Ascending aorta (tissue), 2 donors: Measurements from ENCODE around the gene WFS1. TPM values are rescaled to one million over a fixed set of nuclear protein-coding genes. Genes with fewer than 3 reads are reported as not detected.

ENCODE experiments used
- DNase-seq, 2 donors: peaks; one replicate each; pipeline ENCODE4 v3.0.0-alpha.2; 2019; ENCODE audit warnings: low spot score in 2 of 2
- H3K27ac ChIP-seq, 2 donors: fragments of 200-600 bp; sonication (generic); one replicate each; pipeline ENCODE4 v1.5.1; 2016 to 2017; ENCODE audit warnings: mild to moderate bottlenecking in 1 of 2
- H3K27me3 ChIP-seq: fragments of 200-600 bp; sonication (generic); one replicate; pipeline ENCODE4 v1.5.1; 2017
- H3K36me3 ChIP-seq, 2 donors: fragments of 200-600 bp; sonication (generic); one replicate each; pipeline ENCODE4 v1.5.1; 2016
- H3K4me1 ChIP-seq, 2 donors: fragments of 200-600 bp; sonication (generic); one replicate each; pipeline ENCODE4 v1.5.1; 2016 to 2017; ENCODE audit warnings: mild to moderate bottlenecking in 1 of 2
- H3K4me3 ChIP-seq, 2 donors: fragments of 200-600 bp; sonication (generic); one replicate each; pipeline ENCODE4 v1.5.1; 2016 to 2017; ENCODE audit warnings: mild to moderate bottlenecking in 1 of 2
- H3K9me3 ChIP-seq, 2 donors: fragments of 200-600 bp; sonication (generic); one replicate each; pipeline ENCODE4 v1.5.1; 2016
- intact Hi-C: fragments of 100-400 bp; cut with DNase I; formaldehyde crosslinking; loops from one replicate; pipeline ENCODE4 v1.15.1; 2023
- total RNA-seq: library from RNA; depleted of rRNA; stranded (reverse); fragments of >200 nt; gene quantifications from one replicate; pipeline ENCODE4 v1.1.0, GENCODE V29; 2016
- TF ChIP-seq, protein P1 (sequence below), 3 experiments: fragments of 200-600 bp in 2 of 3; fragments of 450-650 bp in 1 of 3; sonication (generic) in 2 of 3; IDR thresholded peaks; one replicate each; pipeline ENCODE4 v1.5.1; 2016 to 2019; ENCODE audit warnings: antibody characterized with exemption in 3 of 3, mild to moderate bottlenecking in 1 of 3, moderate library complexity in 1 of 3

Gene WFS1
- total RNA-seq, 1 donor from 2014 or later, result 166 TPM

DNA sequence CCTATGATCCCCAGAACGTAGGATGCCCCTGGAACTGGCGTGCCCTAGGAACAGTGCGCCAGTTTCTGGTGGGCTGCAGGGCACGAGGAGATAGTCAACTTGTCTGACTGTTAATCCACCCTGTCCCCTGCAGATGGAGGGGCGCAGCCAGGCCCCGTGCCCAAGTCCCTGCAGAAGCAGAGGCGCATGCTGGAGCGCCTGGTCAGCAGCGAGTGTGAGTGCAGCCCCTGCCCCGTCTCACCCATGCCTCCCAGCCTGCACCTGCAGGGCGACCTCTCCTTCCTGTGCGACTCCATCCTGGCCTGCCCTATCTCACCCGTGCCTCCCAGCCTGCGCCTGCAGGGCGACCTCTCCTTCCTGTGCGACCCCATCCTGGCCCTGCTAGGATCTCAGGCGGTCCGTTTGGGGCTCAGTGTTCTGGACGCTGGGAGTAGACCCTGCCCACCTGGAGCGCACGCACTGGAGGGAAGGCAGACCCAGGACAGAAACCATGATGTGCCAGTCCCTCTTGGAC, 22.2 kb downstream of the WFS1 start:
- peaks cover 79 to 99% of the 10 kb centered on the region in 2 donors for H3K36me3 ChIP-seq
- TF ChIP-seq, protein P1, sequence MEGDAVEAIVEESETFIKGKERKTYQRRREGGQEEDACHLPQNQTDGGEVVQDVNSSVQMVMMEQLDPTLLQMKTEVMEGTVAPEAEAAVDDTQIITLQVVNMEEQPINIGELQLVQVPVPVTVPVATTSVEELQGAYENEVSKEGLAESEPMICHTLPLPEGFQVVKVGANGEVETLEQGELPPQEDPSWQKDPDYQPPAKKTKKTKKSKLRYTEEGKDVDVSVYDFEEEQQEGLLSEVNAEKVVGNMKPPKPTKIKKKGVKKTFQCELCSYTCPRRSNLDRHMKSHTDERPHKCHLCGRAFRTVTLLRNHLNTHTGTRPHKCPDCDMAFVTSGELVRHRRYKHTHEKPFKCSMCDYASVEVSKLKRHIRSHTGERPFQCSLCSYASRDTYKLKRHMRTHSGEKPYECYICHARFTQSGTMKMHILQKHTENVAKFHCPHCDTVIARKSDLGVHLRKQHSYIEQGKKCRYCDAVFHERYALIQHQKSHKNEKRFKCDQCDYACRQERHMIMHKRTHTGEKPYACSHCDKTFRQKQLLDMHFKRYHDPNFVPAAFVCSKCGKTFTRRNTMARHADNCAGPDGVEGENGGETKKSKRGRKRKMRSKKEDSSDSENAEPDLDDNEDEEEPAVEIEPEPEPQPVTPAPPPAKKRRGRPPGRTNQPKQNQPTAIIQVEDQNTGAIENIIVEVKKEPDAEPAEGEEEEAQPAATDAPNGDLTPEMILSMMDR (IDR thresholded peaks at IDR 0.05), result no peak
- DNase-seq, result no peak
- no peaks in the 10 kb centered on the region for H3K9me3 ChIP-seq
- no peak overlapping the region for H3K27ac ChIP-seq
- intact Hi-C loops, result no loop called here
- no peak overlapping the region for H3K4me3 ChIP-seq
- no peaks in the 10 kb centered on the region for H3K4me1 ChIP-seq
- no peaks in the 10 kb centered on the region for H3K27me3 ChIP-seq

DNA sequence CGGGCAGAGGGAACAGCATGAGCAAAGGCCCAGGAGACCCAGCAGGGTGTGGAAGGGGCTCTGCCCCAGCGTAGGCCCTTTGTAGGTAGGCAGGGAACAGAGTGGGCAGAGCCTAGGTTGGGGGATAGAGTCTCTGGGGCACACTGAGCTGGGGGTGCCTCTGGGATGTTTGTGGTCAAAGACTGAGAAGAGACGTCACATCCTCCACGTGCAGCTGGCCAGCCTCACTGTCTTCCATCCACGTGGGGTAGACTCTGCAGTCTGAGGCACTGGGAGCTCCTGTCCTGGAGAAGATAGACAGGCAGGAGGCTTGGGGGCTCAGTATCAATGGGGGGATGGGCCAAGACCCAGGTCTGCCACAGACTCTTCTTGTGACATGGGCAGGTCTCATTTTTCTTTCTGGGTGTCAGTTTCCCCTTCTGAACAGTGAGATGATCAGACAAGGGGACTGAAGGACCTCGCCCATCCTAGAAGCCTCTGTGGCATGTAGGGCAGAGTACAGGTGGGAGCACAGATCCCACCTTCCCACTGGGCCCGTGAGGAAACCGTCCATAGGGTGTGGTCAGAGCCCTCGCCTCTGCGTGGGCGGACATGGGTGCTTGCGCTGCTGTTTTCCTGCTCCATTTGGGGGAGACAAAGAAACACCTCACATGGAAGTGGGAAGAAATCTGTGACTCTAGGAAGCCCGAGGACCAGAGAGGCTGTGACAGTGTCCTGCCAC, 22.9 kb downstream of the WFS1 start:
- TF ChIP-seq, protein P1 (IDR thresholded peaks at IDR 0.05), result no peak

DNA sequence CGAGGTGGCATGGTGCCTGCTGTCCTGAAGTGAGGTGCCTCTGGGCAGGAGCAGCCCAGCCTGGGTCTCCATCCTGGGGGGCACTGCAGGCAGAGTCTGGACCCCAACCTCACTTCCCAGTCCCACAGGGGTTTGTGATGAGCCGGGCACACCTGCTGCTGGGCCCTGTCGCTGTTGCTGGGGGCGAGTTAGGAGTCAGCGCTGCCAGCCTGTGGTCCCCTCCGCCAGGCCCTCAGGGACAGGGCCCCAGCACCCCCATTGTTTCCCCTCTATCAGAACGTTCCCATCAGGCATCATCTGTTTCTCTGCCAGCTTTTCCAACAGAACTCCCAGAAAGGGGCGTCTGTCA, 23.4 kb downstream of the WFS1 start:
- H3K4me3 ChIP-seq, result no peak overlapping the region
- TF ChIP-seq, protein P1 (IDR thresholded peaks at IDR 0.05), result no peak
- no peak for DNase-seq
- H3K9me3 ChIP-seq, result no peaks in the 10 kb centered on the region
- H3K4me1 ChIP-seq, result no peaks in the 10 kb centered on the region
- H3K27ac ChIP-seq, result no peak overlapping the region
- no peaks in the 10 kb centered on the region for H3K27me3 ChIP-seq
- intact Hi-C loops, result no loop called here
- H3K36me3 ChIP-seq, result peaks cover 73 to 99% of the 10 kb centered on the region in 2 donors

More for the DNA sequence above, 22.9 kb downstream of the WFS1 start:
- intact Hi-C loops, result no loop called here
- Histone ChIP-seq H3K4me1 (no peaks in the 10 kb centered on the region), H3K27me3 (no peaks in the 10 kb centered on the region), H3K9me3 (no peaks in the 10 kb centered on the region), H3K27ac (no peak overlapping the region), H3K36me3 (peaks cover 79 to 99% of the 10 kb centered on the region in 2 donors), H3K4me3 (no peak overlapping the region)
- no peak for DNase-seq

- Histone ChIP-seq H3K27me3 (no peaks in the 10 kb centered on the region), H3K36me3 (peaks cover 70 to 99% of the 10 kb centered on the region in 2 donors), H3K9me3 (no peaks in the 10 kb centered on the region), H3K4me3 (no peak overlapping the region), H3K4me1 (no peaks in the 10 kb centered on the region), H3K27ac (no peak overlapping the region)
- intact Hi-C loops, result no loop called here
- TF ChIP-seq, protein P1 (IDR thresholded peaks at IDR 0.05), result no peak
- DNase-seq, result no peak
These were observed 24.0 kb downstream of the WFS1 start for GRCh38 chr4:6293661-6294060.

- H3K36me3 ChIP-seq, result peaks cover 58 to 95% of the 10 kb centered on the region in 2 donors
- H3K27ac ChIP-seq, result no peak overlapping the region
- no peak overlapping the region for H3K4me3 ChIP-seq
- no peaks in the 10 kb centered on the region for H3K4me1 ChIP-seq
- no peaks in the 10 kb centered on the region for H3K27me3 ChIP-seq
- TF ChIP-seq, protein P1 (IDR thresholded peaks at IDR 0.05), result no peak
- DNase-seq, result no peak
- intact Hi-C loops, result no loop called here
- no peaks in the 10 kb centered on the region for H3K9me3 ChIP-seq
These were observed 25.2 kb downstream of the WFS1 start for GRCh38 chr4:6294705-6295421.
